NCI-H2107 (cell line): ENCODE measurements around the gene LMAN2.

Experiments used
- DNase-seq: peaks from one replicate; lab custom pipeline; 2025; lab: John Stamatoyannopoulos, UW

The LMAN2 gene

GRCh38 chr5:177327539-177328522 lies 23.6 kb downstream of the LMAN2 start:
- no peak for DNase-seq

GRCh38 chr5:177325868-177326381 lies 25.5 kb downstream of the LMAN2 start:
- no peak for DNase-seq

- DNase-seq: no peak
Measured at GRCh38 chr5:177320879-177321278, 30.6 kb downstream of the LMAN2 start.

- no peak for DNase-seq
Measured at GRCh38 chr5:177319913-177320588, 31.4 kb downstream of the LMAN2 start.

- no peak for DNase-seq
Measured at GRCh38 chr5:177317959-177318377, 33.5 kb downstream of the LMAN2 start.

GRCh38 chr5:177316005-177316404 lies 35.5 kb downstream of the LMAN2 start:
- DNase-seq: no peak

- DNase-seq: no peak
Measured at GRCh38 chr5:177315411-177315810, 36.1 kb downstream of the LMAN2 start.

GRCh38 chr5:177314376-177315342 lies 36.8 kb downstream of the LMAN2 start:
- DNase-seq: no peak

- DNase-seq: no peak
Measured at GRCh38 chr5:177313561-177314259, 37.8 kb downstream of the LMAN2 start.

GRCh38 chr5:177312649-177313181 lies 38.8 kb downstream of the LMAN2 start:
- DNase-seq: no peak

GRCh38 chr5:177311723-177312648 lies 39.5 kb downstream of the LMAN2 start, which contains the start of gene MXD3:
TSS of gene MXD3 (minus strand) at chr5:177311898. CDS start at chr5:177311830, 68 bp downstream.
- peak; percentile 76 for DNase-seq

- no peak for DNase-seq
Measured at GRCh38 chr5:177311392-177311722, 40.1 kb downstream of the LMAN2 start.

- no peak for DNase-seq
Measured at GRCh38 chr5:177310757-177311391, 40.6 kb downstream of the LMAN2 start.

GRCh38 chr5:177310332-177310731 lies 41.1 kb downstream of the LMAN2 start:
- DNase-seq: no peak

GRCh38 chr5:177309351-177310191 lies 41.9 kb downstream of the LMAN2 start:
- no peak for DNase-seq

- DNase-seq: no peak
Measured at GRCh38 chr5:177308740-177309139, 42.7 kb downstream of the LMAN2 start.

GRCh38 chr5:177307544-177308363 lies 43.7 kb downstream of the LMAN2 start:
- no peak for DNase-seq
